MCF 10A (cell line): ENCODE measurements around the gene CORO7. TPM values are rescaled to one million over a fixed set of nuclear protein-coding genes. Genes with fewer than 3 reads are reported as not detected.

Experiments used
- BruUV-seq: library from RNA; stranded (reverse); fragments of 400-500 nt; replicated peaks from 2 replicates; lab custom pipeline; 2021; lab: Mats Ljungman, UMichigan
- CTCF ChIA-PET: fragments of 300-600 bp; sonication (Branson Sonifier 250); formaldehyde crosslinking; extraction: SDS; loops from one replicate; lab custom pipeline; 2021; ENCODE audit warnings: antibody characterized with exemption, inconsistent platforms; lab: Yijun Ruan, JAX
- POLR2A ChIA-PET: fragments of 300-600, 350-650 bp; sonication (Branson Sonifier 250); formaldehyde crosslinking; extraction: SDS; loops from one replicate; lab custom pipeline; 2020; ENCODE audit warnings: antibody characterized with exemption, inconsistent platforms; lab: Yijun Ruan, JAX
- DNase-seq: peaks from one replicate; pipeline ENCODE4 v3.0.0-alpha.2; 2018; ENCODE audit not compliant: unreplicated experiment
- H3K27ac Mint-ChIP-seq: one replicate; pipeline ENCODE4 v1.8.0; 2022; ENCODE audit warnings: mild to moderate bottlenecking, low read depth, mixed read lengths; ENCODE audit not compliant: unreplicated experiment
- H3K27me3 Mint-ChIP-seq: one replicate; pipeline ENCODE4 v1.8.0; 2022; ENCODE audit warnings: mixed read lengths; ENCODE audit not compliant: insufficient read depth, unreplicated experiment
- H3K36me3 Mint-ChIP-seq: one replicate; pipeline ENCODE4 v1.8.0; 2022; ENCODE audit warnings: mild to moderate bottlenecking, moderate library complexity, mixed read lengths; ENCODE audit not compliant: insufficient read depth, unreplicated experiment
- H3K4me1 Mint-ChIP-seq: one replicate; pipeline ENCODE4 v1.8.0; 2022; ENCODE audit warnings: mixed read lengths; ENCODE audit not compliant: insufficient read depth, unreplicated experiment
- H3K4me3 Mint-ChIP-seq: one replicate; pipeline ENCODE4 v1.8.0; 2022; ENCODE audit warnings: mild to moderate bottlenecking, moderate library complexity, mixed read lengths; ENCODE audit not compliant: unreplicated experiment
- H3K9me3 Mint-ChIP-seq: one replicate; pipeline ENCODE4 v1.8.0; 2022; ENCODE audit warnings: mixed read lengths; ENCODE audit not compliant: unreplicated experiment
- intact Hi-C: fragments of 100-400 bp; cut with micrococcal nuclease; formaldehyde crosslinking; loops from 2 replicates; pipeline ENCODE4 v1.14.1; 2022
- total RNA-seq: library from RNA; stranded (reverse); gene quantifications from 2 replicates; pipeline ENCODE4 v1.2.3, GENCODE V29; 2022
- TF ChIP-seq, protein P1 (sequence below): fragments of 200-600 bp; IDR thresholded peaks from one replicate; pipeline ENCODE4 v1.8.0; 2022; ENCODE audit warnings: antibody characterized with exemption, mild to moderate bottlenecking; ENCODE audit not compliant: unreplicated experiment

CORO7 gene
- total RNA-seq, 1 experiment from 2014 or later = 20.3 TPM

DNA sequence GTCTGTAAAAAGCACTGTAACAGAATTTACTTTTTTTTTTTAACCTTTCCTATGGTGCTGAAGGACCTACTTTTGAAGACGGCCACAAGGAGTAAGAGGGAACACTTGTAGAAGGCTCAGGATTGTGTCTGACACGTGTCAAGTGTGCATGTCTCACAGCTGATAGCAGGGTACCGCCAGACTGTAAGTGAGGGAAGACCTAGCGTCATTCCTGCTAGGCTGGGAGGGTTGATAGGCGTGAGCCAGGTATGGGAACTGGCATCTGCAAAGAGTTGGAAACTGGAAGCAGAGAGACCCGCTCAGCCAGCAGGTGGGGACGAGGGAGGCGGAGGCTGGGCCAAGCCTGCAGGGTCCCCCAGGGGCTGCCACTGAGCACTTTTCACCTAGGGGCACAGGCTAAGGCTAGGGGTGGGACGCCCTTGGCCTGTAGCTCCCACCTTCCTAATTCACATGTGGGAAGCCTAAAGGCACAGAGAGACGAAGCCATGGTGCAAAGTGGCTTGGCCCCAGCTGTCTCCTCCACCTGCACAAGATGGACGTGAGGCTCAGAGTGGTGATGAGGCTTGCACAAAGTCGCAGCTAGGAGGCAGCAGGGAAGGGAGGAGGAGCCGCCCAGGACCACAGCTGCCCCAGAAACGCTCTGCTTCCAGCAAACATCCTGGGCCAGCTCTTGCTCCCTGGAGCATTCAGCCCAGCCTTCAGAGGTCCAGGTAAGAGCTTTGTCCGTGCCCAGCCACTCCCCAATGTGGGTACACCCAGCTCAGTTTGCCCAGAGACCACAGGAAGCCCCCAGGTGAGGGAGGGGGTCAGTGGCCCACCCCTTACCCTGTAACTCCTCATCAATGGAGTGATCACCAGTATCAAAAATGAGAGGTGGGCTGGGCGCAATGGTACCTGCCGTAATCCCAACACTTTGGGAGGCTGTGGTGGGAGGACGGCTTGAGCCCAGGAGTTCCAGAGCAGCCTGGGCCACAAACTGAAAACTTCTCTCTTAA, 25.8 kb downstream of the CORO7 start:
- TF ChIP-seq, protein P1, sequence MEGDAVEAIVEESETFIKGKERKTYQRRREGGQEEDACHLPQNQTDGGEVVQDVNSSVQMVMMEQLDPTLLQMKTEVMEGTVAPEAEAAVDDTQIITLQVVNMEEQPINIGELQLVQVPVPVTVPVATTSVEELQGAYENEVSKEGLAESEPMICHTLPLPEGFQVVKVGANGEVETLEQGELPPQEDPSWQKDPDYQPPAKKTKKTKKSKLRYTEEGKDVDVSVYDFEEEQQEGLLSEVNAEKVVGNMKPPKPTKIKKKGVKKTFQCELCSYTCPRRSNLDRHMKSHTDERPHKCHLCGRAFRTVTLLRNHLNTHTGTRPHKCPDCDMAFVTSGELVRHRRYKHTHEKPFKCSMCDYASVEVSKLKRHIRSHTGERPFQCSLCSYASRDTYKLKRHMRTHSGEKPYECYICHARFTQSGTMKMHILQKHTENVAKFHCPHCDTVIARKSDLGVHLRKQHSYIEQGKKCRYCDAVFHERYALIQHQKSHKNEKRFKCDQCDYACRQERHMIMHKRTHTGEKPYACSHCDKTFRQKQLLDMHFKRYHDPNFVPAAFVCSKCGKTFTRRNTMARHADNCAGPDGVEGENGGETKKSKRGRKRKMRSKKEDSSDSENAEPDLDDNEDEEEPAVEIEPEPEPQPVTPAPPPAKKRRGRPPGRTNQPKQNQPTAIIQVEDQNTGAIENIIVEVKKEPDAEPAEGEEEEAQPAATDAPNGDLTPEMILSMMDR = no peak
- Mint-ChIP-seq H3K9me3 (no peaks in the 10 kb centered on the region), H3K27ac (no peak overlapping the region), H3K4me1 (peaks cover 14% of the 10 kb centered on the region), H3K4me3 (no peak overlapping the region), H3K27me3 (no peaks in the 10 kb centered on the region), H3K36me3 (peaks cover 7% of the 10 kb centered on the region)
- CTCF ChIA-PET = interaction anchor here (0.6 to 10.0 kb wide), 6 partner anchors 12 to 233 kb away, joined by 4 to 129 read pairs (median 6); no protein-coding TSS in a partner anchor
- BruUV-seq = no TSS peak
- DNase-seq = no peak
- POLR2A ChIA-PET = interaction anchor here (0.7 to 1.7 kb wide), 2 partner anchors 9 to 18 kb away, joined by 3 to 6 read pairs; no protein-coding TSS in a partner anchor
- intact Hi-C loops = no loop called here

DNA sequence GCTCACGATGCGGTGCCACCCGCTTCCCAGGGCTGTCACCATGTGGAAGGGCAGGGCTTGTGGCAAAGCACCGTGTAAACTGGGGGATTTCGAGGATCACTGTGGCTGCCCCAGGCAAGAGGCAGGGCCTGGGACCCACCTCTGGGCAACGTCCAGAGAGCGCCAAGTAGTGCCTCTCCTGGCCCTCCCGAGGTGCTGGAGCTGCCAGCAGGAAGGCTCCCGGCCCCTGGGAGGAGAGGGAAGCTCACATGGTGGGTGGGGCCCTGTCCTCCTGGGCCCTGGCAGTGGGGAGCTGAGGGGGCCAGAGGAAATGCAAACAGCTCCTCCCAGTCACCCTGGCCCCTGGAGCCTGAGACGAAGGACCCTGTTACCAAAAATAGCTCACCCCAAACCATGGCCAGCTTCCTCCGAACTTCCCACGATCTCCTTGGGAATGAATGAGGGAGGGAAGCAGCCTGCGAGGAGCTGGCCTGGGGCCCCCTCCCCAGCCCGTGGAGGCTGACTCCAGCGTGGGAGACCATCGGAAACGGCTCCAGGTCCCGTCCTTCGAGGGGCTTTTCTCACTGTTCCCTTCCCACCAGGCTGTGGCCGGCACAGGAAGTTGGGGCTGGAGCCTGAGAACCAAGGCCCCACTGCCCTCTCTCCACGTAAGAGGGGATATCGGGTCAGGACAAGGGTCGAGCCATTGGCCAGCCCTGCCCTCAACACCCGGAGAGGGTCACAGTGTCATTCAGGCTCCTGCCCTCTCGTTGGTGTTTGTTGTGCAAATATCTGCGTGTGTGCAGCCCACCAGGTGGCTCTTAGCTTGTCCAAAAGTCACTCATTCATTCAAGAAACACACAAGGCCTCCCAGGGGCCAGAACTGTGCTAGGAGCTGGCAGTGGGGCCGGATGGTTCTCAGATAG, 27.1 kb downstream of the CORO7 start:
- H3K27ac Mint-ChIP-seq = no peak overlapping the region
- H3K4me3 Mint-ChIP-seq = no peak overlapping the region
- CTCF ChIA-PET = interaction anchor here (1.1 to 10.0 kb wide), 3 partner anchors 14 to 30 kb away, joined by 8 to 129 read pairs (median 10); no protein-coding TSS in a partner anchor

DNA sequence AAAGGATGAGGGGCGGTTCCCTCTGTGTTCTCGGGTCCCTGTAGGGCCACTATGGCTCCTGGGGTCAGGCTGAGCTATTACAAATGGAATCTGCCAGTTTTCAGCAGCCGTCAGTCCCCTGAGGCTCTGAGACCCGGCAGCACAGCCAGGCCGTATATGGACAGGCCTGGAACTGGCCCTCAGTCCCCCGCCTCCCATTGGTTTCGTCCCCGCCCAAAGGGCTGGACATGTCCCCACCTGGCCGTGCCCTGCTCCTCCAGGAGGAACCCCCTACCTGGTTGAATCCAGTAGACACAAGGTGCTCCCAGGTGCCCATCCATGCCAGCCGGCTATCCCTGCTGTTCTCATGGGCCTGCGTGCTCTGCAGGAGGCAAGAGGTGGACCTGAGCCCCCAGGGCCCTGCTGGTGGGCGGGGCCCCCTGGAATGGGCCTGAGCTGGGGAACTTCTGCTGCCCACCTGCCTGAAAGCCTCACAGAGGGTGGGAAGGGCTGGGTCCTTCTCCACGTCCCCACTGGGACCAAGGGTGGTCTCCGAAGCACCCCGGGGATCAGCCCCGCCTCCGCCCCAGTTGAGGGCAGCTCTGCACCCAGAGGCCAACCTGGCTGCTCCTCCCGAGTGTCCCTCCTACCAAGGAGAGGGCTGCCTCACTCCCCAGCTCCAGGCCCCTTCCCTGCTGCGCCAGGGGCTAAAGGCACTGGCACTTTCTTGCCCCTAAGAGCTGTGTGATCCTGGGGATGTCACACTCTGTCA, 27.9 kb downstream of the CORO7 start:
- POLR2A ChIA-PET = interaction anchor here (1.1 to 1.7 kb wide), 2 partner anchors 15 to 16 kb away, joined by 3 to 6 read pairs; no protein-coding TSS in a partner anchor
- Mint-ChIP-seq H3K36me3 (peaks cover 12% of the 10 kb centered on the region), H3K27ac (no peak overlapping the region), H3K9me3 (no peaks in the 10 kb centered on the region), H3K27me3 (no peaks in the 10 kb centered on the region), H3K4me3 (no peak overlapping the region), H3K4me1 (peaks cover 14% of the 10 kb centered on the region)
- TF ChIP-seq, protein P1 = no peak
- DNase-seq = no peak
- BruUV-seq = no TSS peak
- CTCF ChIA-PET = interaction anchor here (0.6 to 10.0 kb wide), 3 partner anchors 13 to 29 kb away, joined by 3 to 129 read pairs (median 10); no protein-coding TSS in a partner anchor
- intact Hi-C loops = no loop called here

More for the DNA sequence above, 27.1 kb downstream of the CORO7 start:
- DNase-seq = no peak
- H3K9me3 Mint-ChIP-seq = no peaks in the 10 kb centered on the region
- H3K27me3 Mint-ChIP-seq = no peaks in the 10 kb centered on the region
- intact Hi-C loops = no loop called here
- peaks cover 14% of the 10 kb centered on the region for H3K4me1 Mint-ChIP-seq
- TF ChIP-seq, protein P1 = no peak
- BruUV-seq = no TSS peak
- POLR2A ChIA-PET = interaction anchor here (1.7 kb wide), 1 partner anchor 17 kb away, joined by 6 read pairs; no protein-coding TSS in a partner anchor
- H3K36me3 Mint-ChIP-seq = peaks cover 12% of the 10 kb centered on the region
